OCI-LY7 (cell line): ENCODE results near the gene PNCK. TPM values are rescaled to one million over a fixed set of nuclear protein-coding genes. Genes with fewer than 3 reads are reported as not detected.

Experiments used
- BruUV-seq: library from RNA; stranded (reverse); fragments of 400-500 nt; replicated peaks from 2 replicates; lab custom pipeline; 2021; lab: Mats Ljungman, UMichigan
- CTCF ChIA-PET: fragments of 300-600 bp; sonication (Branson Sonifier 250); formaldehyde crosslinking; loops from one replicate; lab custom pipeline; 2022; ENCODE audit warnings: antibody characterized with exemption; ENCODE audit not compliant: unreplicated experiment; lab: Charles Lee
- POLR2A ChIA-PET: fragments of 300-600 bp; sonication (Branson Sonifier 250); formaldehyde crosslinking; loops from one replicate; lab custom pipeline; 2022; ENCODE audit warnings: antibody characterized with exemption; lab: Charles Lee
- DNase-seq: peaks from one replicate; pipeline ENCODE4 v3.0.0-alpha.2; 2015; ENCODE audit warnings: low spot score
- H2AFZ ChIP-seq: fragments of 200-600 bp; sonication (generic), shearing (Covaris generic); 2 replicates; pipeline ENCODE4 v1.6.1; 2014; ENCODE audit warnings: mild to moderate bottlenecking, antibody characterized with exemption, low read length, moderate library complexity
- H3K27ac ChIP-seq: fragments of 200-600 bp; sonication (generic); 2 replicates; pipeline ENCODE4 v1.5.1; 2014; ENCODE audit warnings: mixed run types, low read depth, mild to moderate bottlenecking, moderate library complexity, low read length, inconsistent platforms; ENCODE audit not compliant: poor library complexity, severe bottlenecking
- H3K36me3 ChIP-seq: fragments of 200-600 bp; sonication (generic); 2 replicates; pipeline ENCODE4 v1.6.1; 2014; ENCODE audit warnings: mild to moderate bottlenecking, antibody characterized with exemption, low read length, moderate library complexity, mixed read lengths; ENCODE audit not compliant: insufficient read depth
- H3K4me1 ChIP-seq: fragments of 200-600 bp; sonication (generic); 2 replicates; pipeline ENCODE4 v1.5.1; 2014; ENCODE audit warnings: mild to moderate bottlenecking, low read length; ENCODE audit not compliant: insufficient read depth, poor library complexity, severe bottlenecking
- H3K4me2 ChIP-seq: fragments of 200-600 bp; sonication (generic); 2 replicates; pipeline ENCODE4 v1.6.1; 2014; ENCODE audit warnings: mild to moderate bottlenecking, low read length
- H3K4me3 ChIP-seq: fragments of 200-600 bp; sonication (generic); 2 replicates; pipeline ENCODE4 v1.5.1; 2014; ENCODE audit warnings: mild to moderate bottlenecking, low read depth, low read length; ENCODE audit not compliant: poor library complexity, severe bottlenecking
- H3K79me2 ChIP-seq: fragments of 200-600 bp; sonication (generic); 2 replicates; pipeline ENCODE4 v1.6.1; 2016; ENCODE audit warnings: low read depth, mild to moderate bottlenecking, low read length, moderate library complexity, mixed read lengths; ENCODE audit not compliant: insufficient read depth
- H3K9me2 ChIP-seq: fragments of 200-600 bp; sonication (generic); 2 replicates; pipeline ENCODE4 v1.6.1; 2016; ENCODE audit warnings: mild to moderate bottlenecking, low read length, mixed read lengths; ENCODE audit not compliant: insufficient read depth
- H3K9me3 ChIP-seq: fragments of 200-600 bp; sonication (generic); 2 replicates; pipeline ENCODE4 v1.6.1; 2014; ENCODE audit warnings: mild to moderate bottlenecking, mixed run types, low read length, mixed read lengths
- H4K20me1 ChIP-seq: fragments of 200-600 bp; sonication (generic); 2 replicates; pipeline ENCODE4 v1.6.1; 2014; ENCODE audit warnings: mild to moderate bottlenecking, antibody characterized with exemption, low read length, moderate library complexity, mixed read lengths; ENCODE audit not compliant: insufficient read depth
- EZH2phosphoT487 ChIP-seq: fragments of 200-600 bp; sonication (generic); IDR thresholded peaks from 2 replicates; pipeline ENCODE4 v1.6.1; 2018; ENCODE audit warnings: low read depth, borderline replicate concordance, mild to moderate bottlenecking, mixed run types, antibody characterized with exemption, low read length, moderate library complexity, mixed read lengths
- intact Hi-C: fragments of 100-400 bp; cut with micrococcal nuclease; formaldehyde crosslinking; loops from one replicate; pipeline ENCODE4 v1.10.0; 2022; ENCODE audit not compliant: unreplicated experiment
- small RNA-seq: library from RNA; depleted of rRNA; stranded (forward); fragments of <200 nt; gene quantifications from one replicate; pipeline ENCODE3, GENCODE V24; 2014
- total RNA-seq, 2 experiments: library from RNA; depleted of rRNA in 1 of 2; stranded (reverse); fragments of >200 nt in 1 of 2; shearing (Covaris generic) in 1 of 2; gene quantifications; 2 replicates each; pipeline ENCODE4 v1.2.3, GENCODE V29; 2014 to 2022
- TF ChIP-seq, protein P1 (sequence below): fragments of 200-600 bp; sonication (generic); conservative IDR thresholded peaks from 2 replicates; pipeline ENCODE4 v1.5.1; 2014; ENCODE audit warnings: mild to moderate bottlenecking, antibody characterized with exemption, low read length, moderate library complexity, mixed read lengths

PNCK gene
- total RNA-seq, 2 experiments from 2014 or later, result 0.19 TPM; not detected in 1

DNA sequence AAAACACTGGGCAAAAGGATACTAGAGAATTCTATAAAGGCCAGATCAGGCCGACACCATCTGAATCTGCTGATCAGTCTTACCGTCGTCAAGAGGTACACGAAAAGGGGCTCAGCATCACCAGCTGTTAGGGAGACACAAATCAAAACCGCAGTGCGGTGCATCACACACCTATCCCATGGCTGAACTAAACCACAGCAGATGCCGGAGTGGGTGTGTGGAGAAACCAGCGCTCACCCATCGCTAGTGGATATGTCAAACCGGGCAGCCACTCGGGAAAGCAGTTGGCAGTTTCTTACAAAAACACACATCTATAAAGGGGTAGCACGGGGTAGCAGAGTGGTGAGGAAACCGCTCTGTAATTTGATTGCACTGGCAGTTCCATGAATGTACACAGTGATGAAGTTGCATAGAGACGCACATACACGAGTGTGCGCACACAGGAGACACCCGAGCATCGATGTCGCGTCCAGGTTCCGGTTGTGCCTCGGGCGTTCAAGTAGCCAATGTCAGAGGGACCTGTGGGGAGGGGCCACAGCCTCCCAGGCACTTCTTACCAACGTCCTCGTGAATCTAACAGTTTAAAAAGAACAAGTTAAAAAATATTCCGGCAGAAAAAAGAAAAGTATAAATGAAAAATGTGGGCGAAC is 51.5 kb downstream of the PNCK start:
- no peak overlapping the region for H3K27ac ChIP-seq
- TF ChIP-seq EZH2phosphoT487, result no peak
- TF ChIP-seq, protein P1, sequence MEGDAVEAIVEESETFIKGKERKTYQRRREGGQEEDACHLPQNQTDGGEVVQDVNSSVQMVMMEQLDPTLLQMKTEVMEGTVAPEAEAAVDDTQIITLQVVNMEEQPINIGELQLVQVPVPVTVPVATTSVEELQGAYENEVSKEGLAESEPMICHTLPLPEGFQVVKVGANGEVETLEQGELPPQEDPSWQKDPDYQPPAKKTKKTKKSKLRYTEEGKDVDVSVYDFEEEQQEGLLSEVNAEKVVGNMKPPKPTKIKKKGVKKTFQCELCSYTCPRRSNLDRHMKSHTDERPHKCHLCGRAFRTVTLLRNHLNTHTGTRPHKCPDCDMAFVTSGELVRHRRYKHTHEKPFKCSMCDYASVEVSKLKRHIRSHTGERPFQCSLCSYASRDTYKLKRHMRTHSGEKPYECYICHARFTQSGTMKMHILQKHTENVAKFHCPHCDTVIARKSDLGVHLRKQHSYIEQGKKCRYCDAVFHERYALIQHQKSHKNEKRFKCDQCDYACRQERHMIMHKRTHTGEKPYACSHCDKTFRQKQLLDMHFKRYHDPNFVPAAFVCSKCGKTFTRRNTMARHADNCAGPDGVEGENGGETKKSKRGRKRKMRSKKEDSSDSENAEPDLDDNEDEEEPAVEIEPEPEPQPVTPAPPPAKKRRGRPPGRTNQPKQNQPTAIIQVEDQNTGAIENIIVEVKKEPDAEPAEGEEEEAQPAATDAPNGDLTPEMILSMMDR, result no peak
- H2AFZ ChIP-seq, result no peak overlapping the region
- no TSS peak for BruUV-seq
- no peaks in the 10 kb centered on the region for H3K36me3 ChIP-seq
- H3K9me3 ChIP-seq, result no peaks in the 10 kb centered on the region
- no peaks in the 10 kb centered on the region for H4K20me1 ChIP-seq
- H3K4me3 ChIP-seq, result no peak overlapping the region
- H3K9me2 ChIP-seq, result no peaks in the 10 kb centered on the region
- intact Hi-C loops, result no loop called here
- H3K79me2 ChIP-seq, result no peaks in the 10 kb centered on the region
- H3K4me1 ChIP-seq, result no peaks in the 10 kb centered on the region
- DNase-seq, result no peak
- CTCF ChIA-PET, result no interaction called here
- no peak overlapping the region for H3K4me2 ChIP-seq
- POLR2A ChIA-PET, result no interaction called here

DNA sequence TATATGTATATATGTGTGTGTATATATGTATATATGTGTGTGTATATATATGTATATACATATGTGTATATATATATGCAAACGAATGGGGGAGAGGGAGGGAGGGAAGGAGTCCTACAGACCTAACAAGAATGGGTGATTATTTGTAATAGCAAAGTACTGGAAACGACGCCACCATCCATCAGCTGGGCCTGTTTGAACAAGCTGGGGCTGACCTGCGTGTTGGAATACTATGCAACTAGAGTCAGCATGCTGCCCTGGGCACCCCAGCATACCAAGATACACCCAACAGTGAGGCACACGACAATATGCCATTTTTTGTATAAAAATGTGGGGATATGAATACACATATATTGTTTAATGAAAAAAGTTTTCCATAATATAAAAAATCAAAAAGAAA is 53.0 kb downstream of the PNCK start:
- DNase-seq, result no peak
- Histone ChIP-seq H3K79me2 (no peaks in the 10 kb centered on the region), H3K9me3 (no peaks in the 10 kb centered on the region), H2AFZ (no peak overlapping the region), H3K4me3 (no peak overlapping the region), H3K9me2 (no peaks in the 10 kb centered on the region), H3K4me2 (no peak overlapping the region), H3K4me1 (no peaks in the 10 kb centered on the region), H3K27ac (no peak overlapping the region), H3K36me3 (no peaks in the 10 kb centered on the region), H4K20me1 (no peaks in the 10 kb centered on the region)
- BruUV-seq, result no TSS peak
- CTCF ChIA-PET, result no interaction called here
- POLR2A ChIA-PET, result no interaction called here
- intact Hi-C loops, result no loop called here
- TF ChIP-seq EZH2phosphoT487, result no peak
- TF ChIP-seq, protein P1, result no peak

Small RNA genes within 50 kb of the gene (small RNA-seq; reads per million reads assigned to genes)
- not detected for gene RN7SL687P

Other genes with a start within 250 kb of the PNCK start
- gene TREX2, start 227.8 kb downstream of the PNCK start, total RNA-seq (2014; rRNA removed; shearing (Covaris generic)), result 3.1 and 6.7 TPM in 2 replicates
- gene TREX2, start 227.8 kb downstream of the PNCK start, total RNA-seq (2022), result 2.4 and 3.7 TPM in 2 replicates
- gene HAUS7, start 203.2 kb downstream of the PNCK start, total RNA-seq (2014; rRNA removed; shearing (Covaris generic)), result 42.5 and 60.3 TPM in 2 replicates
- gene HAUS7, start 203.2 kb downstream of the PNCK start, total RNA-seq (2022), result 35.7 and 47.9 TPM in 2 replicates
- not detected in 2 replicates for gene BGN, start 178.8 kb downstream of the PNCK start, total RNA-seq (2014; rRNA removed; shearing (Covaris generic))
- gene BGN, start 178.8 kb downstream of the PNCK start, total RNA-seq (2022), result not detected in 2 replicates
- not detected in 2 replicates for gene ATP2B3, start 156.2 kb downstream of the PNCK start, total RNA-seq (2014; rRNA removed; shearing (Covaris generic))
- not detected in 2 replicates for gene ATP2B3, start 156.2 kb downstream of the PNCK start, total RNA-seq (2022)
- 20.6 and 29.7 TPM in 2 replicates for gene CCNQ, start 74.7 kb downstream of the PNCK start, total RNA-seq (2014; rRNA removed; shearing (Covaris generic))
- gene CCNQ, start 74.7 kb downstream of the PNCK start, total RNA-seq (2022), result 12.0 and 13.9 TPM in 2 replicates
- not detected in 2 replicates for gene DUSP9, start 26.6 kb downstream of the PNCK start, total RNA-seq (2014; rRNA removed; shearing (Covaris generic))
- gene DUSP9, start 26.6 kb downstream of the PNCK start, total RNA-seq (2022), result not detected in 2 replicates
- not detected in 2 replicates for gene SLC6A8, start 14.1 kb upstream of the PNCK start, total RNA-seq (2014; rRNA removed; shearing (Covaris generic))
- not detected in 2 replicates for gene SLC6A8, start 14.1 kb upstream of the PNCK start, total RNA-seq (2022)
- 43.0 and 47.0 TPM in 2 replicates for gene BCAP31, start 50.6 kb upstream of the PNCK start, total RNA-seq (2014; rRNA removed; shearing (Covaris generic))
- 69.3 and 72.0 TPM in 2 replicates for gene BCAP31, start 50.6 kb upstream of the PNCK start, total RNA-seq (2022)
- gene ABCD1, start 51.0 kb upstream of the PNCK start, total RNA-seq (2014; rRNA removed; shearing (Covaris generic)), result 2.7 and 6.9 TPM in 2 replicates
- 8.8 TPM in 2 replicates for gene ABCD1, start 51.0 kb upstream of the PNCK start, total RNA-seq (2022)
- not detected in 2 replicates for gene PLXNB3, start 90.4 kb upstream of the PNCK start, total RNA-seq (2014; rRNA removed; shearing (Covaris generic))
- gene PLXNB3, start 90.4 kb upstream of the PNCK start, total RNA-seq (2022), result not detected in 2 replicates
- gene SRPK3, start 107.2 kb upstream of the PNCK start, total RNA-seq (2014; rRNA removed; shearing (Covaris generic)), result not detected in 2 replicates
- not detected in 2 replicates for gene SRPK3, start 107.2 kb upstream of the PNCK start, total RNA-seq (2022)
- gene IDH3G, start 120.6 kb upstream of the PNCK start, total RNA-seq (2014; rRNA removed; shearing (Covaris generic)), result 52.5 and 53.2 TPM in 2 replicates
- gene IDH3G, start 120.6 kb upstream of the PNCK start, total RNA-seq (2022), result 47.5 and 51.8 TPM in 2 replicates
- gene SSR4, start 120.9 kb upstream of the PNCK start, total RNA-seq (2014; rRNA removed; shearing (Covaris generic)), result 121 and 165 TPM in 2 replicates
- gene SSR4, start 120.9 kb upstream of the PNCK start, total RNA-seq (2022), result 156 and 186 TPM in 2 replicates
- not detected in 2 replicates for gene PDZD4, start 156.7 kb upstream of the PNCK start, total RNA-seq (2014; rRNA removed; shearing (Covaris generic))
- gene PDZD4, start 156.7 kb upstream of the PNCK start, total RNA-seq (2022), result not detected in 2 replicates
- gene L1CAM, start 212.4 kb upstream of the PNCK start, total RNA-seq (2014; rRNA removed; shearing (Covaris generic)), result not detected in 2 replicates
- gene L1CAM, start 212.4 kb upstream of the PNCK start, total RNA-seq (2022), result not detected in 2 replicates
- gene AVPR2, start 230.9 kb upstream of the PNCK start, total RNA-seq (2014; rRNA removed; shearing (Covaris generic)), result 0.09 TPM in 1 of 2 replicates, not detected in the other
- 0.46 TPM in 1 of 2 replicates, not detected in the other for gene AVPR2, start 230.9 kb upstream of the PNCK start, total RNA-seq (2022)